Stimulated activated CD4-positive, alpha-beta T cell treated with anti-CD3 and anti-CD28 coated beads, Interleukin-2, amount 100 ng/mL, for 4 hours (primary cell): ENCODE measurements around the gene RPE65.
A peak's percentile ranks its signal among the peaks of the same experiment; 100 is the strongest.
"Not testable (repeated sequence)": the region's sequence is repeated elsewhere in the genome, so short reads cannot be mapped to it uniquely, and the experiment has no call there.

Experiments used
- DNase-seq: peaks from one replicate; pipeline ENCODE4 v3.0.0-alpha.2; 2020; ENCODE audit warnings: low read depth

Gene RPE65

DNA sequence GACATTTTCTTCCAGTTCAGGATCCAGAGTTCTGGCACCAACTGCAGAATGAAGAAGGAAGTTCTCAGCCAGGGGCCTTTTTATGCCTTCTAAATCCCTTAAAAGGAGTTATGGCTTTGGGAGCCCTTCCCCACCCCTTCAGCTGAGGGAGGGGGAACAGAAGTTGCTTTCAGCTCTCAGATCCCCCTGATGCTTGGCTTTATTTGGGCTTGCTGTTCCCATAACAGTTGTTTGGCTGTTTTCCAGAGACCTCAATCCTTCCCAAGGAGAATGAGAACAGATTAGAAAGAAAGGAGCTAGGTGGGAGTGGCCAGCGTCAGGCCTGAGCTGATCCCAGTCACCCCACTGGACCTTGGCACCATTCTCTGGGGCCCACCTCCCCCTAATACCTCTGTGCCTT lies at the start of gene RPE65:
TSS of gene RPE65 (minus strand) at position 54 of the 400 bp plus-strand sequence. CDS start at position 5, 49 bp downstream.
- no peak for DNase-seq

DNA sequence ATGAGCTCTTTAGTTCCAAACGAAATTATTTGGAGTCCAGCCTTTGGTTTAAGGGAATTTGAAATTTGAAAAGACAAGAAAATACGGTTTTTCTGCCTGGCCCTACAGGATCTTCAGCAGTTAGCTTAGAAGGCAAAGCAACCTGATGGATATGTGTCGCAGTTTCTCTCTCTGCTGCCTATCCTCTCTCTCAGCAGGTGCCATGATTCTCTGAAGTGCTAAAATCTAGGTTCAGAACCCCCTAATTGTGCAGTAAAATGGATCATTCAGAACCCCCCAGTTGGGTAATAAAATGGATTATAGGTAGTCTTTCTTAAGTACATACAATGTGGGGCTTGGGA lies 47.6 kb upstream of the RPE65 start:
- DNase-seq = no peak

DNA sequence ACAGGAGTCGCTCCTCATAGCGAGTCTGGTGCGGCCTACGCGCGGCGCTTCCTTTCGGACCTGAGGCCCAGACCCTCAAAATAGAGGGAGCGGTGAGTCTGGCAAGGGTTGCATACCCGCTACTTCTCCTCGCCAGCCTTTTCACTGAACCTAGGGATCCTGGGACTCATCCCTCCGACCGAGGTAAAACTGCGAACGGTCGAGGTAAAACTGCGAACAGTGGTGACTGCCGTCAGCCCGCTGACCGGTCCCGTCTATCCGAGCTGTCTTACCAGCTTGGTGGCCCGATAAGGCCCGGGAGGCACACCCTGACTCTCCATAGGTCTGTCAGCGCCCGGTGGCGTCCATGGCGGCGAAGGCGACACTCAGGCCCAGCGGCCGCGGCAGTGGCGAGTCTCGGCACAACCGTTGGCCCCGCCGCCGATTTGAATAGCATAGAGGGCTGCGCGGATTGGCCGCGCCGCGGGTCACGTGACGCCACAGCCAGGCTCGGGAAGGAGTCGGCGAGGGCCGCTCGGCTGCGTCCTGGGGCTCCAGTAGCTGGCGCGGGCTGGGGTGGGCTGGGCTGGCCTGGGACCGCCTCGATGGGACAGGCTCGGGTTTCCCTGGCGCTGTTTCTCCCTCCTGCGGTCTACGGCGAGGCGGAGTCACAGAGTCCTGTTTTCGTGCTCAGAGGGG lies 47.1 kb upstream of the RPE65 start, which contains the start of gene DEPDC1:
TSS of gene DEPDC1 (minus strand) at position 403 of the 678 bp plus-strand sequence. CDS start at position 320, 83 bp downstream.
- DNase-seq = peak; percentile 38

DNA sequence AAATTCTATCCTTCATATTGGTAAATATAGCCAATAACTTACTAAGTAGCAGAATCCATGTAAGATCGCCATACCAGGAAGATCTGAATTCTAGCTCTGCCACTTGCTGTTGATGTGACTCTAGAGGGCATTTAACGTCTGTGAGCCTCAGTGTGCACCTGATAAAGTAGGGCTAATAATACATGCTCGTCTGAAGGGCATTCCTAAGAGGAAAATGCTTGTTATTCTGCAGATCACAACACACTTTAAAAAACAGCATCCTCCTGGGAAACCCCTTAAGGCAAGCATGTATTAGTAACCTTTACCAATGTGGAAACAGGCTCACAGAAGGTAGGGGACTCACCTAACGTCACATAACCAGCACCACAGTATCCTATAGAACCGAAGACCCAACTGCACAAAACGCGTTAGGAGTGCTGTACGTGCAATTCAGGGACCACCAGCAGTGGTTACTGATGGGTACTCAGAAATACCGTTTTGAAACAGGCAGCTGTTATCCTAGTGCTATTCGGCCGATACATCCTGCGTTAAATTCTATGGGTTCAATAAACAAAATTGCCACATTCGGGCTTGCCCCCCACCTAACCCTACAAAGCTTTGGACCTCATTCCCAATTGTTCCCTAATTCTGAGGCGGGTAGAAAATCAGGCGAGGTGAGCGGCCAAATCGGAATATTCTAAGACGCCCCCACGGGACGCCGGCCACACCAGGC lies 46.4 kb upstream of the RPE65 start:
- DNase-seq = no peak

DNA sequence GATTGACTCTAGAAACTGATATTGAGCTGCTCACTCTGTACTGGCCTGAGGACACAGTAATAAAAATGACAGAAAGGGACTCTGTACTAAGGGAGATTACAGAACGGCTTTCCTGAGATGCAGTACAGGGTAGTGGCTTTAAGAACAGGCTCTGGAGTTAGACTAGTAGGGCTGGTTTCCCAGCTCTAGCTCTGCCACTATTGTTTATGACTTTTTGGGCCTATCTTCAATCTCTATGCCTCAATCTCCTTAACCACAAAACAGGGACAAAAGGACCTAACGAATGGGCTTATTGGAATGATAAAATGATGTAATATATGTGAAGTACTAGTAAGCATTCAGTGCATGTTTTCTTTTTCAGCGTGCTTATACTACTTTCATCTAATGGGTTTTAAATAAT lies 45.8 kb upstream of the RPE65 start:
- no peak for DNase-seq

DNA sequence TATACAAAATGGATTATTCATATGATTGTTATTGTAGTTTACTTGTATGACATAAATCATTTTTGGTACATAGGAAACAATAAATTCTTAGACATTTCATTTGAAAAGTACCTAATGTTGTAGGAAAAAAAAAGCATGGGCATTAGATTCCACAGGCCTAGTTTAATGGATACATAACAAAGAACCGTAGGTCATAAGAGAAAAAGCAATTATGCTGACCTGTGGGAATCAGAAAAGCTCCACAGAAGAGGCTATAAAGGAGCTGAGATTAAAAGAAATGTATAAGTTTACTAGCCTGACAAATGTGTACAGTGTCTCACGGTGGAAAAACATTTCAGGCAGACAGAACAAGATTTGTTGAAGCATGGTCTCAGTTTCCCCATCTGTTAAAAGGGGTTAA lies 43.4 kb upstream of the RPE65 start:
- DNase-seq = no peak

DNA sequence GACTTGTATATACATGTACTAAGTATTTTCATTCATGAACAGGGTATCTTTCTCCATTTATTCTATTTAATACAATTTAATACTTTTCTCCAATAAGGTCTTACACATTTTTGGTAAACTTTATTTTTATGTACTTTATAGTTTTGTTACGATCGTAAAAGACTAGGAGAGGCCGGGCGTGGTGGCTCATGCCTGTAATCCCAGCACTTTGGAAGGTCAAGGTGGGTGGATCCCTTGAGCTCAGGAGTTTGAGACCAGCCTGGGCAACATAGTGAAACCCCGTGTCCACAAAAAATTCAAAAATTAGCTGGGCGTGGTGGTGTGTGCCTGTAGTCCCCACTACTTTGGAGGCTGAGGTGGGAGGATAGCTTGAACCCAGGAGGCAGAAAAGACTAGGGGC lies 42.5 kb upstream of the RPE65 start:
- not testable (repeated sequence) for DNase-seq

DNA sequence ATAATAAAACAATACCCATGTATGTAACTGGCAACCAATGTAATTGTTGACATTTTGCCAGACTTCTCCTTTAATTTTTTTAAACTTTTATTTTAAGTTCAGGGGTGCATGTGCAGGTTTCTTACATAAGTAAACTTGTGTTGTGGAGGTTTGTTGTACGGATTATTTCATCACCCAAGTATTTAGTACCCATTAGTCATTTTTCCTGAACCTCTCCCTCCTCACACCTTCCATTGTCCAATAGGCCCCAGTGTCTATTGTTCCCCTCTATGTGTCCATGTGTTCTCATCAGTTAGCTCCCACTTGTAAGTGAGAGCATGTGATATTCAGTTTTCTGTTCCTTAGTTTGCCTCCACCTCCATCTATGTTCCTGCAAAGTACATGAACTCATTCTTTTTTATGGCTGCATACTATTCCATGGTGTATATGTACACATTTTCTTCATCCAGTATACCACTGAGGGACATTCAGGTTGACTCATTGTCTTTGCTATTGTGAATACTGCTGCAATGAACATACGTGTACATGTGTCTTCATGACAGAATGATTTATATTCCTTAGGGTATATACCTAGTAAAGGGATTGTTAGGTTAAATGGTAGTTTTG lies 40.4 kb upstream of the RPE65 start:
- DNase-seq = no peak

DNA sequence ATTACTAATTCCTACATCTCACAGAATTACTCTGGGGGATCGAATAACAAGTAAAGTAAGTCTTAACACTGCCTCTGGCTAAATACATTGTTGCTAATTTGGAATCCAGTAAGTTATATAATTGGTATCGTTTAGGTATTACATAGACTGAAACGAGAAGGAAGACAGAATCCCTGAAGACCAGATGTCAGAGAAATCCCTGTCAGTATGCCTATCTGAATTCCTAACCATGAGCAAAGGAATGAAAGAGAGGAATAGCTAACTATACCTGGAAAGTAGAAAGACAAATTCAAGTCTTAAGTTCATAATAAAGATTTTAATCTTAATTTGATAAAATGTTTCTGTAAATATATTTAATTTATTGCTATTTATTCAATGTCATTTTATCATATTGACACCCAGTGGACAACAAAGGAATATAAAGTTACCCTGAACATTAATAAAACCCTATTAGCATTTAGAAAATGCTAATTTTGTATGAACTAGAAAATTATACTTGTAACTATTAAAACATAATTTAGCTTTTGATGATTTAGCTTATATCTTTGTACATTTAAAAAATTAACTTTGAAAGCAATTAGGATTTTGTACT lies 35.8 kb upstream of the RPE65 start:
- no peak for DNase-seq

DNA sequence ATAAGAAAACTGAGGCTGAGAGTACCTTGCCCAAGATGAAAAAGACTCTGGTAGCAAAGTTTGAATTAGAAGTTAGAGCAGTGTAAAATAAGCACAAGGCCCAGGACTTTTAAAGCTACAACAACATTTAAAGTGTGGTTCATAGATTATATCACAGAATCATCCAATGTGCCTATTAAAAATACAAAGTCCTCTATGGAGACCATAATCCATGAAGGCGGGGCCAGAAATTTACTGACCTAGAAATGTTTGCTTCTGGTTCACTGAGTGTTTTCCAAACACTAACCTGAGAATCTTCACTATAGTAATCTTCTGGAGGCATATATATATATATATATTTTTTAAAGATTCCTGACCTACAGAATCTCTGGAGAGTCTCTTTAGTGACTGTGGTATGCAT lies 34.9 kb upstream of the RPE65 start:
- DNase-seq = no peak

DNA sequence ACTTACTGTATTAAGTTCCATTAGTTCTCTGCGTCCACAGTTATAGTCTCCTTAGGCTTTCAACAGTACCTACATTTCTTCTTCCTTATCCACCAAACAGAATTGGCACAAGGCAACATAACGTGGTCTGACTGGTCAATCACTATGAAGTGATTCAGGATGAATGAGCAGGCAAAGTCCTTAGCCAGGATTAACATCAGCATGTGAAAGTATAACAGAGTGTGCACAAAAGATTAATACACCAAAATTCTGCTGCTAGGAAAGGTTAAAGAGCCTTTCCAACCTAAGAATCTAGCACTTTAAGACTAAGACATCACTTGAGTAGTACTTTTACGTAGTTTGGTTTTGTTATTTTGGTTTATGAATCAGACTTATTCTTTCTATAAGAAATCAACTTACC lies 31.3 kb upstream of the RPE65 start:
- DNase-seq = no peak

DNA sequence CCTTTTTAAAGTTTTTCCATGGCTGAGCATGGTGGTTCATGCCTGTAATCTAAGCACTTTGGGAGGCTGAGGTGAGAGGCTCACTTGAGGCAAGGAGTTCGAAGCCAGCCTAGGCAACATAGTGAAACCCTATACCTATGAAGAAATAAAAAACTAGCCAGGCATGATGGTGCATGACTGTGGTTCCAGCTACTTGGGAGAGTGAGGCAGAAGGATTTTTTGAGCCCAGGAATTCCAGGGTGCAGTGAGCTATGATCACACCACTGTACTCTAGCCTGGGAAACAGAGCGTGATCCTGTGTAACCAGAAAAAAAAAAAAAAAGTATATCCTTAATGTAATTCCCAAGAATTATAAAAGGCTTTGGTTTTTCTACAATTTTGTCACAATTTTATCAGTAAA lies 29.7 kb upstream of the RPE65 start:
- DNase-seq = no peak

DNA sequence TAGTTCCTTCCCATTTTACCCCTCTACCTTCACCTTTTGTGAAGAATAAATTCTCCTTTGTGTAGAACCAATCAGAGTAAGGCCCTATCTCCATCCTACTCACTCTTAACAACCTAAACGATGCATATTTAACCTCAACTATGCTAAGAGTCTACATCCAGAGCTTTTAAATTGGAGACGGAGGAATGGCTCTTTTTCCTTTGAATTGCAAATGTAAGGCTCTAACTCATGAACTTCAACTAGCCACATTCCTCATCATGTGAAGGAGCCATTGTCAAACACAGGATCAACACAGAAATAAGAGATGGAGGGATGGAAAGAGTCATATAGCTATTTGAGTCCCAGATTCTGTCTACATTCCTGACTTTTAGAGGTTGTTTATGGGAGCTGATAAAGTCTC lies 28.9 kb upstream of the RPE65 start:
- no peak for DNase-seq

DNA sequence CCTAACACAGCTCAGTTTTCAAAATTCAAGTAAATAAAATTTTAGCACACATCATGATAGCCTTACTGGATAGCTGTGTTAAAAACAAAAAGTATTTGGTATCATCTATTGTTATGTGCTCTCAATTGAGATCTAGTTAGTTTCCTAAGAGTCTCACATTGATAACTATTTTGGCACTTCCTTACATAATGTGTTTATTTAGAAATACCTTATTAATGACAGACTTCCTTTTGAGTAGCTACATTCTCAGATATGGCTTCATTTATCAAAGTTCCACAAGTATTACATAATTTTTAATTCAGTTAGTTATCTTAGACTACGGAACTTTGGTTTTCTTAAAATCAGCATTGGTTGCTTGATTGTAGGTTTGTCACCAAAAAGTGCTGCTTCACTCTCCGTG lies 26.9 kb upstream of the RPE65 start:
- not testable (repeated sequence) for DNase-seq

DNA sequence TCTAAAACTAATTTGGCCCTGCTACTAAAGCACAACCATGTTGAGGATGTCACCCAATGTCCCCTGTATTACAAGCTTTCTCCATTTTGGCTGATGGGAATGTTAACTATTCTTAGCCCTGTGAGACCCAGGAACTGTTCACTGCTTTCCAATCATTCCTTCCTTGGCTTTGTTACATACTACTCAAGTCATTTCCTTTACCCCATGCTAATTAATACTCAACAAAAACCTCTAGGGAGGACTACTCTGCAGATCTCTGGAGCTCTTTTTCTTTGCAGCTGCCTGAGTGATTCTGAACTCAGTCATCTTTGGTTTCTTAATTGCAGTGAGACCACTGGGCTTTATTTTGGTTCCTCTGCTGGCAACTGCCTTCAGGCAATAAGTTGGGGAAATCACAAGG lies 23.3 kb upstream of the RPE65 start:
- no peak for DNase-seq

DNA sequence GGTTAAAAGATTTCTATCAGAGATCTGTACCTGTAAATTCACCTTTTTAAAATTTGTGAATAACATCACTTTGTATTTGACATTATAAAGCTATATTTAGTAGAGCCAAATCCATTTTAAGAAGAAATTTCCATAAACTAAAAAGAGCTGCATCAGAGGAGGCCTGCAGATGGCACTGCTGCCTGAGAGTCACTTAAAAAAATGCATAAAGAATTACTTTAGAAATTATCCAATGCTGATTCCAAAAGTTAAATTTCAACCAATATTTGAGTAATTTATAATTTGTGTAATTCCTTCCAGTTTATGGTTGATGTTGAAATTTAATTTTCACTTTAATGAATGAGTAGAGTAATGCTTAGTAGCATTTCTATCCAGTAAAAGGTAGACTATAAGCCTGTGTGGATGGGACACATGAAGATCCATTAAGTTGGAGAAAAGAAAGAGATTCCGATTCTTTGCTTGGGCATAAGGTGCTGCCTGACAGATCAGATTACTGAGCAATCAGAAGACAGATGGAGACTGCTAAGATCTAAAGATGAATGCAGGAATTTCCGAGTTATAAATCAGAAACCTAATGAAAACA lies 20.7 kb upstream of the RPE65 start:
- no peak for DNase-seq

DNA sequence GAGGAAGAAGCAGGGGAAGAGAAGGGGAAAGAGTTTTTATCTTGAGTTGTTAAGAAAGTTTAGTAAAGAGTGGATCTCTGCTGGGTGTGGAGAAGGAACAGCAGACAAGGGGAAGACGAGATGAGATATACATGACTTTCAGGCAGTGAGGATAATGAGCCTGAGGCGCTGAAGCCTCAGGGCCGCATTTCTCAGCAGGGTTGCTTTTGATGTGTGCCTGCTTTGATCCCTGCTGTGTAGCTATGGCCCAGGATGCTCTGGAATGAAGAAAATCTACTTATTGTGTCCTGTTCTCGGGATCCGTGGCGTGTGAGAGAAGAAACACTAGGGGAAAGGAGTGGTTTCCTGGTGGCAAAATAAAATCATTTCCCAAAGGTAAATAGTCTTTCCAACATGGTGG lies 15.1 kb upstream of the RPE65 start:
- no peak for DNase-seq

DNA sequence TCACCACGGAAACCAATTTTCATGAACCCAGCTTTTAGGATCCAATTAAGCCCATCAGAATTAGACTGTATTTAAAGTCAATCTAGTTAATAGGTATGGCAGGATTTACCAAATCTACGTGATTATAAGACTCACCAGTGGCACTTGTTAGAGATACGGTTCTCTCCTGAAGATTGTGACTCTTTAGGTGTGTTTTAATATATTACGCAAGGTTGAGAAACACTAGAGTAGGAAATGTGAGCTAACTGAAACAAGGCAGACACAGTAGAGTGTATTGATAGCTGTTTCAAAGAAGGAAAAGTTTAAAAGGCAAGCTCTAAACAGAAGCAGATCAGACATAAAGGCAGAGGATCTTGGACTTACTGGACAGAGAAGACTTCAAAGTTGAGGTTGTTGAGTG lies 11.2 kb upstream of the RPE65 start:
- no peak for DNase-seq

DNA sequence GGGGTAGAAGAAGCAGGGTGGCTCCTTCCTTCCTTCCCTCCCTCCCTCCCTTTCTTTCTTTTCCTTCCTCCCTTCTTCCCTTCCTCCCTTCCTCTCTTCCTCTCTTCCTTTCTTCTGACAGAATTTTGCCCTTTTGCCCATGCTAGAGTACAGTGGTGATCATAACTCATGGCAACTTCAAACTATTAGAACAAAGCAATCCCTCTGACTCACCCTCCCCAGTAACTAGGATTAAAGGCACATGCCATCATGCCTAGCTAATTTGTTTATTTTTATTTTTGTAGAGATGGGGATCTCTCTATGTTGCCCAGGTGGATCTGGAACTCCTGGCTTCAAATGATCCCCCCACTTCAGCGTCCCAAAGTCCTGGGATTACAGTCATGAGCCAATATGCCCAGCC lies 10.0 kb upstream of the RPE65 start:
- no peak for DNase-seq

DNA sequence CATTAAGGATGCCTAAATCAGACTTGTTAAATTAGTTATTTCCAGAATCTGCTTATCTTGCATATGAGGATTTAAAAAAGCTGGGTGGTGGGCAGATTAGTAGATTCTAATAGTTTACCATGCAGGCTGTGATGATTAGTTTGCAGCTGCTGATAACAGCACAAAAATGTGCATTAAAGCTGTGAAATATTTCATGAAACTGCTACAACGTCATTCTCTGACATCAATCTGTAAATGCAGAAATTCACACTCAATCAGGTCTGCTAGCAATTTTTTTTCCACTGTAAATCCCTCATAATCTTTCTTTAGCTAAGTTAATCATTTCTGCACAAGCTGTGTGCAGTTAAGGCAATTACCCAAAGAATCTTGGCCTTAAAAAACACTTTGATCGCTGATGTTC lies 9.3 kb upstream of the RPE65 start:
- DNase-seq = no peak

DNA sequence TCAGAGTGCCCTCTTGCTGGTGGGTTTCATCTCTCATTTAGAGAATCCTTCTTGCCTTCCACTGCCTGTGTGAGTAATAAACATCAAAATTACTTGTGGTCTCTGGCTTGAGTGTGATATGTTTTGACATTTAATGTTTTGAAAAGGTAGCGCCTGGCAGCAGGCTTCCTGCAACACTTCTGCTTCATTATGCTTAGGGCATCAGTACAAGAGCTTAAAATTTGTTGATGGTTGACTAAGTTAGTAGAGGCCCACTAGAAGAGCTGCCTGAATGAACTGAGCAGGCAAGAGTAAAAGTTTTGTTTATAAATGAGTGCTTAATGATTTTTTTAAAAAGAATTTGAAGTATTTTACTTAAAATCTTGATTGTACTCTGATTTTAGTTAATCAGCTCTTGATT lies 6.4 kb upstream of the RPE65 start:
- no peak for DNase-seq

DNA sequence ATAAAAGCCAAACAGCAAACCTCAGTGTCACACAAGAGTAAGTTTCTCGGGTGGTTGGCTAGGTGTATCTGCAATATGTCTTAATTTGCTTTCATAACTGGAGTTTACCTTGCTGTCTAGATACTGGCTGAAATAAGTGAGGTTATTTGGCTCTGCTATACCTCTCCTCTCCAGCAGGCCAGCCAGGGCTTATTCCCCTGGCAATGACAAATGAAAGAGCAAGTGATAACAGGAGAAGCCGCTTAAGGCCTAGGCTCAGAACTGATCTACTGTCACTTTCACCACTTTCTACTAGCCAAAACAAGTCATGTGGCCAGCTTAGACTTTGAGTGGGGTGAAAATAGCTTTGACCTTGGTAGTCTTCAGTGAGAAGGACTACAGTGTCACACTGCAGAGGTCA lies 4.8 kb upstream of the RPE65 start:
- DNase-seq = no peak
